CD14-positive monocyte (primary cell): ENCODE data around the gene CENPL. TPM values are rescaled to one million over a fixed set of nuclear protein-coding genes. Genes with fewer than 3 reads are reported as not detected.

Experiments
- DNase-seq, 3 donors: peaks; one replicate each; pipeline ENCODE4 v3.0.0-alpha.2; 2011 to 2022
- H2AFZ ChIP-seq: 2 replicates; pipeline ENCODE4 v1.6.0; 2012; ENCODE audit warnings: mild to moderate bottlenecking, low read depth, low read length, inconsistent platforms; ENCODE audit not compliant: insufficient read depth, poor library complexity, severe bottlenecking
- H3K27ac ChIP-seq, 2 donors: 1 replicate in 1 of 2; 2 replicates in 1 of 2; pipeline ENCODE4 v1.5.1; 2012 to 2013; ENCODE audit warnings: low read length in 2 of 2, control low read depth in 1 of 2, inconsistent platforms in 1 of 2, low read depth in 1 of 2, mild to moderate bottlenecking in 1 of 2
- H3K27me3 ChIP-seq, 2 donors: one replicate each; pipeline versions ENCODE4 v1.6.0 to v1.6.1; 2011 to 2013; ENCODE audit warnings: low read length in 2 of 2; ENCODE audit not compliant: control insufficient read depth in 2 of 2, insufficient read depth in 2 of 2
- H3K36me3 ChIP-seq, 2 donors: replicated peaks in 1 of 2; 1 replicate in 1 of 2; 2 replicates in 1 of 2; pipeline versions ENCODE4 v1.5.1 to v1.6.1; 2012 to 2013; ENCODE audit warnings: low read length in 2 of 2, control low read depth in 1 of 2, inconsistent platforms in 1 of 2, mild to moderate bottlenecking in 1 of 2; ENCODE audit not compliant: insufficient read depth in 2 of 2, control insufficient read depth in 1 of 2
- H3K4me1 ChIP-seq, 2 donors: 1 replicate in 1 of 2; 2 replicates in 1 of 2; pipeline versions ENCODE4 v1.5.1 to v1.6.1; 2012 to 2013; ENCODE audit warnings: low read length in 2 of 2, control low read depth in 1 of 2, inconsistent platforms in 1 of 2, mild to moderate bottlenecking in 1 of 2, moderate library complexity in 1 of 2; ENCODE audit not compliant: insufficient read depth in 2 of 2, control insufficient read depth in 1 of 2
- H3K4me2 ChIP-seq: replicated peaks from 2 replicates; pipeline ENCODE3; 2012; ENCODE audit warnings: low read length, moderate library complexity, mild to moderate bottlenecking; ENCODE audit not compliant: poor library complexity, severe bottlenecking; ENCODE audit errors: extremely low read depth
- H3K4me3 ChIP-seq, 3 experiments: fragments of 200-600 bp in 1 of 3; sonication (generic) in 1 of 3; replicated peaks in 1 of 3; 1 replicate in 2 of 3; 2 replicates in 1 of 3; pipeline ENCODE4 v1.5.1; 2011 to 2013; ENCODE audit warnings: low read length in 3 of 3, mild to moderate bottlenecking in 3 of 3, control low read depth in 2 of 3, low read depth in 2 of 3, inconsistent platforms in 1 of 3, moderate library complexity in 1 of 3
- H3K79me2 ChIP-seq: 2 replicates; pipeline ENCODE4 v1.6.0; 2012; ENCODE audit warnings: mild to moderate bottlenecking, control low read depth, inconsistent platforms, low read length, moderate library complexity; ENCODE audit not compliant: insufficient read depth
- H3K9ac ChIP-seq: 2 replicates; pipeline ENCODE4 v1.6.0; 2017; ENCODE audit warnings: low read length, mild to moderate bottlenecking; ENCODE audit not compliant: insufficient read depth, poor library complexity, severe bottlenecking
- H3K9me3 ChIP-seq, 2 donors: replicated peaks in 1 of 2; 1 replicate in 1 of 2; 2 replicates in 1 of 2; pipeline versions ENCODE4 v1.5.1 to v1.6.1; 2012 to 2013; ENCODE audit warnings: low read length in 2 of 2, control low read depth in 1 of 2; ENCODE audit not compliant: control insufficient read depth in 1 of 2, insufficient read depth in 1 of 2
- H4K20me1 ChIP-seq: 2 replicates; pipeline ENCODE4 v1.6.0; 2012; ENCODE audit warnings: mild to moderate bottlenecking, low read length, control low read depth, moderate library complexity; ENCODE audit not compliant: insufficient read depth
- H3K27ac Mint-ChIP-seq, 7 donors: one replicate each; pipeline ENCODE4 v1.8.0; 2020; ENCODE audit warnings: mild to moderate bottlenecking in 7 of 7, mixed read lengths in 7 of 7, moderate library complexity in 6 of 7, inconsistent platforms in 2 of 7
- H3K27me3 Mint-ChIP-seq, 3 donors: one replicate each; pipeline ENCODE4 v1.8.0; 2021 to 2022; ENCODE audit warnings: low read depth in 3 of 3, mild to moderate bottlenecking in 3 of 3, mixed read lengths in 3 of 3, moderate library complexity in 3 of 3, inconsistent platforms in 1 of 3
- H3K36me3 Mint-ChIP-seq, 2 donors: one replicate each; pipeline ENCODE4 v1.8.0; 2020; ENCODE audit warnings: mixed read lengths in 2 of 2, inconsistent platforms in 1 of 2, mild to moderate bottlenecking in 1 of 2
- H3K4me1 Mint-ChIP-seq: one replicate; pipeline ENCODE4 v1.8.0; 2020; ENCODE audit warnings: mild to moderate bottlenecking, mixed read lengths
- H3K4me3 Mint-ChIP-seq, 2 donors: one replicate each; pipeline ENCODE4 v1.8.0; 2020; ENCODE audit warnings: mild to moderate bottlenecking in 2 of 2, mixed read lengths in 2 of 2, moderate library complexity in 1 of 2
- H3K9me3 Mint-ChIP-seq, 7 donors: one replicate each; pipeline ENCODE4 v1.8.0; 2020 to 2022; ENCODE audit warnings: mixed read lengths in 7 of 7, mild to moderate bottlenecking in 6 of 7, moderate library complexity in 6 of 7, inconsistent platforms in 2 of 7
- CTCF ChIP-seq: fragments of 200-600 bp; IDR thresholded peaks from one replicate; pipeline ENCODE4 v1.8.0; 2022; ENCODE audit warnings: antibody characterized with exemption, mild to moderate bottlenecking
- WGBS: methylation state at CpG from one replicate; pipeline ENCODE4 v1.1.5; 2013; ENCODE audit warnings: missing lambda C conversion rate; ENCODE audit not compliant: insufficient coverage; 5-methylcytosine and 5-hydroxymethylcytosine counted together
- intact Hi-C, 2 donors: fragments of 100-400 bp; cut with micrococcal nuclease; formaldehyde crosslinking; loops; one replicate each; pipeline versions ENCODE4 v1.15.0 to v1.15.1; 2023
- polyA plus RNA-seq, 3 donors: library from polyadenylated mRNA; depleted of rRNA in 1 of 3; unstranded in 2 of 3; stranded (reverse) in 1 of 3; fragments of 300-500 nt in 2 of 3; fragments of >200 nt in 1 of 3; fragmentation: Illumina TruSeq in 2 of 3; gene quantifications; 1 replicate in 2 of 3; 2 replicates in 1 of 3; pipeline ENCODE4 v1.2.3, GENCODE V29; 2012 to 2021

CENPL gene
- polyA plus RNA-seq, 3 donors = 0.49 to 2.6 (median 0.81) TPM

GRCh38 chr1:173852105-173852504, 27.4 kb upstream of the CENPL start:
- no peak overlapping the region for H3K4me3 ChIP-seq
- no peaks in the 10 kb centered on the region for H3K4me1 ChIP-seq
- WGBS = 100% methylated on average over 2 of the region's 4 CpGs
- no peak overlapping the region for H2AFZ ChIP-seq
- no peak for TF ChIP-seq CTCF
- no peaks in the 10 kb centered on the region for H3K9me3 ChIP-seq
- peaks cover 60 to 83% of the 10 kb centered on the region in 2 donors for H3K36me3 Mint-ChIP-seq
- H3K36me3 ChIP-seq = peaks cover 40 to 87% of the 10 kb centered on the region in 2 donors
- H3K4me3 Mint-ChIP-seq = no peak overlapping the region
- no peaks in the 10 kb centered on the region for H3K9me3 Mint-ChIP-seq
- intact Hi-C loops = no loop called here
- H3K27me3 Mint-ChIP-seq = no peaks in the 10 kb centered on the region
- no peaks in the 10 kb centered on the region for H3K79me2 ChIP-seq
- H3K27ac Mint-ChIP-seq = no peak overlapping the region
- H3K27ac ChIP-seq = no peak overlapping the region
- H3K27me3 ChIP-seq = no peaks in the 10 kb centered on the region
- H4K20me1 ChIP-seq = no peaks in the 10 kb centered on the region
- no peak overlapping the region for H3K9ac ChIP-seq
- no peak overlapping the region for H3K4me2 ChIP-seq
- no peaks in the 10 kb centered on the region for H3K4me1 Mint-ChIP-seq
- no peak for DNase-seq

- WGBS = no CpG with 5 or more reads among the region's 1 CpG
- intact Hi-C loops = no loop called here
- H3K4me3 Mint-ChIP-seq = no peak overlapping the region
These were observed 8.1 kb upstream of the CENPL start for GRCh38 chr1:173832748-173833147.

More at GRCh38 chr1:173832748-173833147, 8.1 kb upstream of the CENPL start:
- Histone ChIP-seq H2AFZ (no peak overlapping the region), H3K4me2 (no peak overlapping the region), H3K79me2 (no peaks in the 10 kb centered on the region), H3K4me3 (no peak overlapping the region), H3K9me3 (no peaks in the 10 kb centered on the region), H3K27me3 (no peaks in the 10 kb centered on the region), H3K4me1 (no peaks in the 10 kb centered on the region), H4K20me1 (no peaks in the 10 kb centered on the region), H3K27ac (no peak overlapping the region), H3K36me3 (peaks cover 59 to 78% of the 10 kb centered on the region in 2 donors), H3K9ac (no peak overlapping the region)
- no peak for DNase-seq
- Mint-ChIP-seq H3K9me3 (no peaks in the 10 kb centered on the region), H3K36me3 (peaks cover 45 to 77% of the 10 kb centered on the region in 2 donors), H3K27ac (peak overlapping the region in 1 of 7 donors; percentile 54), H3K4me1 (no peaks in the 10 kb centered on the region), H3K27me3 (no peaks in the 10 kb centered on the region)
- TF ChIP-seq CTCF = no peak
